Right forelimb (tissue), 1 donor: Measurements from ENCODE around the gene NOXA1.
A peak's percentile ranks its signal among the peaks of the same experiment; 100 is the strongest.

ENCODE experiments used
- DNase-seq: peaks from one replicate; pipeline ENCODE4 v3.0.0-alpha.2; 2018

The NOXA1 gene

GRCh38 chr9:137466389-137467085, 43.3 kb downstream of the NOXA1 start:
- DNase-seq: peak; percentile 9

GRCh38 chr9:137467161-137467581, 44.0 kb downstream of the NOXA1 start:
- peak; percentile 36 for DNase-seq

- DNase-seq: no peak
Observed at GRCh38 chr9:137467896-137468295, 44.7 kb downstream of the NOXA1 start.

GRCh38 chr9:137470785-137471184, 47.6 kb downstream of the NOXA1 start:
- no peak for DNase-seq

- DNase-seq: no peak
Observed at GRCh38 chr9:137474271-137474670, 51.1 kb downstream of the NOXA1 start.

- no peak for DNase-seq
Observed at GRCh38 chr9:137475666-137476065, 52.5 kb downstream of the NOXA1 start.

- DNase-seq: no peak
Observed at GRCh38 chr9:137476856-137477255, 53.7 kb downstream of the NOXA1 start.

- DNase-seq: peak; percentile 39
Observed at GRCh38 chr9:137477778-137478612, 54.8 kb downstream of the NOXA1 start.

- no peak for DNase-seq
Observed at GRCh38 chr9:137478613-137478961, 55.4 kb downstream of the NOXA1 start.

GRCh38 chr9:137478962-137479861, 56.0 kb downstream of the NOXA1 start:
- DNase-seq: peak; percentile 54

GRCh38 chr9:137479892-137480685, 56.9 kb downstream of the NOXA1 start:
- peak; percentile 36 for DNase-seq

- peak; percentile 20 for DNase-seq
Observed at GRCh38 chr9:137480686-137481683, 57.8 kb downstream of the NOXA1 start.

GRCh38 chr9:137482094-137482781, 59.0 kb downstream of the NOXA1 start:
- DNase-seq: peak; percentile 31
